GM18502 (cell line): ENCODE measurements around the gene MIS12.

Source experiments
- ATAC-seq: cut with Tn5 transposase; IDR thresholded peaks from one replicate; pipeline ENCODE4 v1.9.1; 2021; ENCODE audit warnings: mild to moderate bottlenecking; ENCODE audit not compliant: unreplicated experiment, poor library complexity

The MIS12 gene

DNA sequence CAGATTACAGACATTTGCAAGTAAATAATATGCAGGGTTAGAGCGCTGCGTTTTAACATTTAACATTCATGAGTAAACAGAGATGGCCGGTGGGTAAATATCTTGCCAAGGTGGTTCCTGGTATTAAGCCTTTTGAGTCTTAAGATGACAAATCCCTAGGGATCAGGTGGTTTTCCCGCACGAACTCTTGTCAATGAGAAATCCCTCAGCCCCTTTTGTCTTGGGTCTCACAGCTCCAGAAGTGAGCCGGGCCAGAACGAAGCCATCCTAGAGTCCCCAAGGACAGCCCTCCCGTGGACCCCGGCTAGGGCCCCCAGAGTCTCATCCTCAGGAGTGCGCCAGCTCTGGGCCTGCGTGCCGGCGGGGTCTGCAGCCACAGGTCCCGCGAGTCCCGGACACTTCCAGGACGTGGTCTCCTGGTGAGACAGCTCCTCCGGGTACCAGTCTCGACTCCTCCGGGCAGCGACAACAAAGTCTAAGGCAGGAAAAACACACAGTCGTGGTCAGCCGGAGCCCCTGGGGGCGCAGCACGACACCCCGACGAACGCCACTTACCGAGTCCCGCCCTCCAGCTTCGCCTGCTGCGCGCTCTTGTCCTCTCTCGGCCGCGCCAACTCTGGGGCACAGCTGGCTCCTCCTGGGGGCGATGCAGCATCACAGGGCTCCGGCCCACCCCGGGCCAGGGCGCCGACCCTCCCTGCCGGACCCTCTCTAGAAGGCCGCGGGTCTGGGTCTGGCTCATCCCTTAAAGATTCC lies 13.3 kb downstream of the MIS12 start:
- ATAC-seq, result no peak

DNA sequence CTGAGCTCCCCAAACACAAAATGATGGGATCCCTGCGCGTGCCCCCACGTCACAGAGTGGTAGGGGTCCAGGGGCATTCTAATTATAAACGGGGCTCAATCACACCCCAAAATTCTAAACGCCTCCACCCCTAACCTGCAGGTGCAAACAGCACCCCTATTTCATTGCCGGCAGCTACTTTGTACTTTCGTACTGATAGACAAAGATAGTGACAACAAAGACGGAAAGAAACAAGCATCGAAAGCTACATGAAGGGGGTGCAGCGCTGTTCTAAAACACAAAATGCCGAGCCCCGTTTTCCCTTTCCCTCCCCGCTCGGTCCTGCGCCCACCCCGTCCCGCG lies 13.9 kb downstream of the MIS12 start:
- ATAC-seq, result no peak

DNA sequence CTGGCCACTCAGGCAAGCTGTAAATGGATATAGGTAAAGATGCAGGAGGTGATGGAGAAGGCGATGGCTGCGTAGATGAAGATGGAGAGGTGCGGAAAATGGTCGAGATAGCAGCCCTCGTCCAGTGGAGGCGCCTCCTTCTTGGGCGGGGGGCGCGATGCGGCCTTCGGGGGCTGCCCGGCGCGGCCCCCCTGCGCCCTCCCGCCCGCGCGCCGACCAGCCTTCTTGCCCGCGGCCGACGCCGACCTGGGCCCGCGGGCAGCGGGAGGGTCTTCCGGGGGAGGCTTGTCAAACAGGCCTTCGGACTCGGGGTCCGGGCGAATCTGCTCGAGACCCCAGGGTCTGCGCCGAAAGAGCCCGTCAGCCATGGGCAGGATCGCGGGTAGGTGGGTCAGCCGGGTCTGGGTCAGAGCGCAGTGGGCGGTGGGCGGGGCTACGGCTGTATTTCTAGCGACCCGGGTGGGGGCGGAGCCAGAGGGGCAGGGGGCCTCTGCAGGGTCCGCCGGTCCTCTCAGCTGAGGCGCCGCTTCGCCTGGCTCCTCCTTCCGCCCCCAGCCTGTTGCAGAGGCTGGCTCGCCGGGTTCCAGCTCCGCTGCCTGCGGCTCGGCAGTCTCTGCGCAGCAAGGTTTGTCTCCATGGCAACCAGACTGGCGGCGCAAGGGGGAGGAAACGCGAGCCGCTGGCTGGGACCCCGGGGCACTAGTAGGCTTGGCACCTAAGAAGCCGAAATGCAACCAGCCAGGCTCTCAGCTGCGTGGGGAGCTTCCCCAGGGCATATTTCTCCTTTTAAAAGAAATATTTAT lies 14.4 kb downstream of the MIS12 start:
- ATAC-seq, result no peak

DNA sequence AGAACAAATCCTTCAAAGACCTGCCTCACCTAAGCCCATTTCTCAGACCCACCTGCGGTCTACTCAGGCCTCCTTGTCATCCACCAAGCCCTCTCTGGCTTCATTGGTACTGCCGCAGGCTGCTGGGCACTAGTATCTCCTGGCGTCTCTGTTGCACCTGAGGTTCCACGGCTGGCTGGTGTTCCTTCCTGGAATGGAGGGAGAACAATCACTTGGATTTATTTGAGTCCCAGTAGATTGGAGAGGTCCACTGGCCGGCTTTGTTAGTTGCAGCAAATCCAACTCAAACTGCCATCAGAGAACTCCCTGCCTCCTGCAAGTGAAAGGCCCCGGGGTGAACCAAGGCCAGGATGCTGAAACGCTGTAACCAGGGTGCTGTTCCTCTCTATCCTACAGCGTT lies 15.3 kb downstream of the MIS12 start:
- no peak for ATAC-seq

DNA sequence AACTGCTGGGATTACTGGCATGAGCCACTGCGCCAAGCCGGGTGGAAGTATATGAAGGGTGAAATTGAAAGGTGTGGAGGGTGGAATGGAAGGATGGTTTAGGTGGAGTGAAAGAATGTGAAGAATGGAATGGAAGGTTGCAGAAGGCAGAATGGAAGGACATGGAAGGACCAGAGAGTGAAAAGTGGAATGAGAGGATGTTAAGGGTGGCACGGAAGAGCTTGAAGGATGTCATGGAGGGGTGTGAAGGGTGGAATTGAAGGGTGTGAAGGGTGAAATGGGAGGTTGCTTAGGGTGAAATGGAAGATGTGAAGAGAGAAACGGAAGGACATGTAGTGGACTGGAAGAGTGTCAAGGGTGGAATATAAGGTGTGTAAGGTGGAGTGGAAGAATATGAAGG lies 16.2 kb downstream of the MIS12 start:
- no peak for ATAC-seq

DNA sequence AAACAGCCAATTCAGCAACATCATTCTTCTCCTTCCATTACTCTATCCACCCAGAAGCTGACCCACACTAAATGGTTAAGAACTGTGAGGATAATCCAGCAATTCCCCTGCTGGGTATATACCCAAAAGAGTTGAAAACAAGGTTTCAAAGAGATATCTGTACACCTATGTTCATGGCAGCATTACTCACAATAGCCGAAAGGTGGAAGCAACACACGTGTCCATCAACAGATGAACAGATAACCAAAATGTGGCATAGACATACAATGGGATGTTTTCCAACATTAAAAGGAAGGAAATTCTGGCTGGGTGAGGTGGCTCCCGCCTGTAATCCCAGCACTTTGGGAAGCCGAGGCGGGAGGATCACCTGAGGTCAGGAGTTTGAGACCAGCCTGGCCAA lies 19.9 kb downstream of the MIS12 start:
- ATAC-seq, result no peak

DNA sequence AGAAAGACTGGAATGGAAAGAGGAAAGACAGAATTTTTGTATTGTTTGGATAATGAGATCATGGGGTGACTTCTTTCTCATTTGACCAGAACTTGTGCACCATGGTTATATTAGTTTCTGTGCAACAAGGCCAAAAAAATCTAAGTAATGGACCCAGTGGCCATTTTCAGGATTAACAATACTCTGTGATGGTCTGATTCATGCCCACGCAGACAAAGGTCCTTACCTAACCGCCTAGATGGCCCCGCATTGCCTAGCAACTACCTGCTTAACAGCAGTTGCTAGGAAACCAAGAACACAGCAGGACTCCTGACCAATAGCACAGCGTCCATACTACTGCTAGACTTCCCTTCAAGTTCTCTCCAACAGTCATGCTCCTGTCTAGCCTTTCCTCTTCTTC lies 22.4 kb downstream of the MIS12 start:
- no peak for ATAC-seq

DNA sequence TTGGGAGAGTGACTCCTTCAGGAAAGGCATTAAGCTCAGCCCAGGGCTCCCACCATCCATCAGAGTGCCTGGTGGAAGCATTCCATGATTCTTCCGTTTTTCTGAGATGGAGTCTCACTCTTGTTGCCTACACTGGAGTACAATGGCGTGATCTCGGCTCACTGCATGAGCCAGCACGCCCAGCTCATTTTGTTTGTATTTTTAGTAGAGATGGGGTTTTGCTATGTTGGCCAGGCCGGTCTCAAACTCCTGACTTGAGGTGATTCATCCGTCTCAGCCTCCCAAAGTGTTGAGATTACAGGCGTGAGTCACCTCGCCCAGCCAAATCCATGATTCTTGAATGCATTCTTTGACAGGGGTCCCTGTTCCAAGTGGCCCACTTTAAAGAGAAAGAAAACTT lies 23.1 kb downstream of the MIS12 start:
- no peak for ATAC-seq

DNA sequence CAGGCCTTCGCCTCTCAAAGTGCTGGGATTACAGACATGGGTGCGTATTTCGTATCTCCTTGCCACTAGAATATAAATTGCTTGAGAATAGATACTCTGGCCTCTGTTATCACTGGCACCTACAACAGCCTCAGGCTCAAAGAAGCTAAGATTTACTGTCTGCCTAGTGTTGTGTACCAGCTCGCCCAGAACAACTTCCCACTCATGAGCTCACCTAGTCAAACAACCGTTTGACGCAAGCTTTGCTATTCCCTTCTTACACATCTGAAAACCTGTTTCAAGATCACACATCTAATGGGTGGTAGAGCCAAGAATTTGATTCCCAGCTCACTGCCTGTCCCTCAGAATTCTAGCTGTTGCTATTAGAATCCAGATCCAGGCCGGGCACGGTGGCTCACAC lies 24.4 kb downstream of the MIS12 start:
- no peak for ATAC-seq

DNA sequence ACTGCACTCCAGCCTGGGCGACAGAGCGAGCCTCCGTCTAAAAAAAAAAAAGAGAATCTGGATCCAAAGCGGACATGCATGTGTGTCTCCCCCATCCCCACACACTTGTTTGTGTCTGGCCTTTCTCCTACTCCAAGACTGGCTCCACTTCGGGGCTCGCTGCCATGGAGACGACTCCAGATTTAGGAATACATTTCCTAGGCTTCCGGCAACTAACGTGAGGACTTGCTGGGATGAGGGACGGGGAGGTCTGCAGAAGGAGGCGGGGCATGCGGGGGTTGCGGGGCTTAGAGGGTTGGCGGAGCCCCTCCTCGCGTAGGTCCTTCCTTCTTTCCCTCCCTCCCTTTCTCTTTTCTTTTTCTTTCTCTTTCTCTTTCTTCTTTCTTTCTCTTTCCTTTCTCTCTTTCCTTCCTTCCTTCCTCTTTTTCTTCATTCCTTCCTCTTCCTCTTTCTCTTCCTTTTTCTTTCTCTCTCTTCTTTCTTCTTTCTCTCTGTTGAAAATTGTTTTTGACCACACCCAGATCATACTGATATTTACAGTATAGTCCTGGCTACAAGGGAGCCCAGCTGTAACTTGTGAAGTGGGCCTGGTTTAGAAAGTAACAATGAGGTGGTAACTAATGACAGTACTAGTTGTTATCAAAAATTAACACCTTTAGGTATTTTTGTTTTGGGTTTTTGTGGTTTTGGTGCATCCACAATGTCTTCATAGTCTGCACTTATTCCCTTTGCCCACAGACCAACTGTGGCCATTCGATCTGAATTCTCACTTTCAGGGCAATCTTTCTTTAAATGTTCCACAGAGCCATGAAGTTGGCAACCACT lies 25.2 kb downstream of the MIS12 start:
- no peak for ATAC-seq

DNA sequence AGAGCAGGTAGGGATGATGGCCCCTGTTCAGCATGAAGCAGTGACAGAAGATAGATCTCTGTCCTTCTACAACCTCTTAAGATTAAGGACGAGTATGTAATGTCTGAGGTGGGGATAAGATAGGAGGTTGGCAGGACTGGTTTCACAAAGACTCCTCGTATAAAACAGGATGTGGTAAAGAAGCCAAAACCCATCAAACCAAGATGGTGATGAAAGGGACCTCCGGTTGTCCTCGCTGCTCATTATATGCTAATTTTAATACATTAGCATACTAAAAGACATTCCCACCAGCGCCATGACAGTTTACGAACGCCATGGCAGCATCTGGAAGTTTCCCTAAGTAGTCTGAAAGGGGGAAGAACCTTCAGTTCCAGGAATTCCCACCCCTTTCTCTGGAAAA lies 27.3 kb downstream of the MIS12 start:
- no peak for ATAC-seq

DNA sequence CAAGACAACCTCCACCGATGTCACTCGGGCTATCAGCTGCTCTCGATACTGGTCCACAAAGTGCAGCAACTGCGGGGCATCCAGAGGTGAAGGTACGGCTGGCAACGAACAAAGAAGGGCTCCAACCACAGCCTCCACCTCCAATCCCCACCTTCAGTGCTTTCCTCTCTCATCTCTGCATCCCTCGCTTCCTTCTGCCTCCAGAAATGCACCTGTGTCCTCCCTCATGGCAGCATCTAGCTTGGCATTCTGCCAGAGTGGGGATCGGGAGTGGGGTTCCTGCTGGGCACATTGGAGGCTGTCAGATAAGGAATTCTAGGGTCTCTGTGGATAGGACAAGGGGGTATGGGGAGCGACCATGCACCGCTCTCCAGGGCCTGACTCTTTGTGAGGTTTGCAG lies 28.6 kb downstream of the MIS12 start:
- no peak for ATAC-seq

DNA sequence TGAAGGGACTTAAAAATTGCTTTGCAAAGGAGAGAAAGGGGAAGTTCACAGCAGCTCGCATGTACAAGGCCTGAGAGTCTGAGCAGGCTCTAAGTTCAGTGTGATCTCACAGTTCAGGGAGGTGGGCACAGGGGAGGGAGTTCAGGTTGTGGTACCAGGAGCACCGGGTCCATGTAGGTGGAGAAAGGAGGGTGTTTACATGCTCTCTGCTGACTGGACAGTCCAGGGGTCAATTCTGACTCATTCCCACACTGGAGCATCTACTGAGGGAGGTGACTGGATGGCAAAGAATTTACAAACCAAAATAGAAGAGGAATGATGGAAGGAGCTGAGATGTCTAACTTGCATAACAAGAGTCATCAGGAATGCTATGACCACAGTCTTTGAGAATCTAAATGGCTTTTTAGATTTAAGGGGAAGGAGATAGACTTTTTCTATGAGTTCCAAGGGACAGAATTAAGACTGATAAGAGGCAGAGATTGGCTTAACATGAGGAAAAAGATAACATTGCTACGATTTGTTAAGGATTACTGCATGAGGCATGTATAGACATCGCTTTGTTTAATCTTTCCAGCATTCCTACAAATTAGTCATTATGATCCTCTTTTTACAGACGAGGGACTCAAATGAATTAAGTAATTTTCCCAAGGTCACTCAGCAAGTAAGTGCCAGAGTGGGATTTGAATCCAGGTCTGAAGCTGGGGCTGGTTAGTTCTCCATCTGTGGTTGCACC lies 29.9 kb downstream of the MIS12 start:
- no peak for ATAC-seq

DNA sequence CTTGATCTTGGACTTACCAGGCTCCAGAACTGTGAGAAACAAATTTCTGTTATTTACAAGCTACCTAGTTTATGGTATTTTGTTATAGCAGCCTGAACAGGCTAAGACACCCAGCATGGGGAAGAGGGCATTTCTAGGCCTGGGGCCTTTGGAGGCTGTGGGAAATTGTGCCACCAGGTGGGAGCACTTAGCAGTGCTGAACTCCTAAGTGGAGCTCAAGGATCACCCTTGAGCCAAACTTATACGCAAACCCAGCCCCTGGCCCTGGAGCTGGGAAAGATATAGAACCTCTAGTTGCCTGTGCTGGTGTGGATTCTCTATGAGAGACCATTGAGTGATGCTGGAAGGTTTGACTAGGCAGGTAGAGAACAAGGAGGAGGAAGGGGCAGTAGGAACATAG lies 36.1 kb downstream of the MIS12 start:
- no peak for ATAC-seq

DNA sequence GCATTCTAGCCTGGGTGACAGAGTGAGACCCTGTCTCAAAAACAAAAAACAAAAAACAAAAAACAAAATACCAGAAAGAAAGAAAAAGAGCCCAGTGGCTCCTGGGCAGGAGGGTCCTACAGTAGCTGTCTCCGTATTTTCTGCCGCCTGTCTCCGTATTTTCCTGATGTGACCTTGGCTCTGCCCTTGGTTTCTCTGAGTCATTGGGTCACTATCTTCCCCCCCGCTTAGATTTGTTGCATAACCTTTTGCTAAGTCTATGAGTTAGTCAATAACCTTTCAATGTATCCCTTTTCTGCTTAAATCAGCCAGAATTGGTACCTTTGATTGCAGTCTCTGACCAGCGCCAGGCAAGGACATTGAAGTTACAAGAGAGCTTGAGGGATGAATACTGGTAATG lies 36.9 kb downstream of the MIS12 start:
- ATAC-seq, result no peak

DNA sequence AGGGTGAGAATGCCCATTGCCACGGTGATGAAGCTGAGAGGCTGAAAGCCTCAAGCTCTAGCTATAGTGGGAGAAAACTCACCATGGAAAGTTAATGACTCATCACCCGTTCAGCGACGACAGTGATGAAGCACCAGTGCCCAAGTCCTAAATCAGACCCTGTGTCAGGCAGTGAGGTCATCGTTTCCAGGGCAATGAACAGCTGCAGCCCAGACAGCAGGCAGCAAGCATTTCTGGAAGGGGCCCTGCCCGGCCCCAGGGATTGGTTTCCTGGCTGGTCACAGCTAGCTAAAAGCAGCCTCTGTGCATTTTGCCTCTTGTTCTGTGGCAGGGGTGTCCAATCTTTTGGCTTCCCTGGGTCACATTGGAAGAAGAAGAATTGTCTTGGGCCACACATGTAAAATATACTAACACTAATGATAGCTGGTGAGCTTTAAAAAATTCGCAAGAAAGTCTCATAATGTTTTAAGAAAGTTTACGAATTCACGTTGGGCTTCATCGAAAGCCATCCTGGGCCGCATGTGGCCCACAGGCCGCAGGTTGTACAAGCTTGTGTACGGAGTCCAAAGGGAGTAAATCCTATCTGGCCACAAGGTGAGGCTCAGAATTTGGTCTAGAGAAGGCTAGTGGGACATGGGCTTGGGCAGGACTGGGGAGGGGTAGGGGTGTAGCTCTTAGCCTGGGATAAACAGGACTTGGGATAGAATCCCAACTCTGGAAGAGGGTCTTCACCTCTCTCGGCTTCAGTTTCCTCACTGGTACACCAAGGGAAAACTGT lies 40.6 kb downstream of the MIS12 start:
- no peak for ATAC-seq

DNA sequence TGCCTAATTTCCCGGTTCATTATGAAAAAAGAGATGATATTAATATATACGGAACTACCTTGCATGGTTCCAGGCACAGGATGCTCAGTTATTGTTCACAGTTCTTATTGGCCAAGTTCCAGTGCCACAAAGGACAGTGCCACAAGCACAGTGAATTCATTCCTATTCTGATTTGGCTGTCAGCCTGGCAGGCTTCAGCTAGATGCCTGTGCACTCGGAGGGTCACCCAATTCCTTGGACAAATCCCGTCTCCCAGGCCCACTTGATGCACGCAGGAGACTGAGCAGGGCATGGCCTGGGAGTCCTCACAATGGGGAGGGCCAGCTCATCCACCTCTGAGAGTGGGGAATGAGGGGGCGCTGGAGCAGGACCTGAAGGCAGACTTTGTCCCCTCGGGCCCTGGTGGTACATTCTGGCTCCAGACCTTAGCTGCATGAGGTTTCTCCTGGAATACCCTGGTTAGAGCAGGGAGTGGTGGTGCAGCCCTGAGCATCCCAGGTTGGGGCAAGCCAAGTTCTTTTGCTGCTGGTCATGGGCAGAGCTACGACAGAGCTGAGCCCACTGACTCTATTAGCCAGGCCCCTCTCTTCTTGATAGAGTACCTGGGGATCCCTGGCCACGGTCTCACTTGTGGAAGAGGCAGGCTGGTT lies 41.4 kb downstream of the MIS12 start:
- ATAC-seq, result no peak

DNA sequence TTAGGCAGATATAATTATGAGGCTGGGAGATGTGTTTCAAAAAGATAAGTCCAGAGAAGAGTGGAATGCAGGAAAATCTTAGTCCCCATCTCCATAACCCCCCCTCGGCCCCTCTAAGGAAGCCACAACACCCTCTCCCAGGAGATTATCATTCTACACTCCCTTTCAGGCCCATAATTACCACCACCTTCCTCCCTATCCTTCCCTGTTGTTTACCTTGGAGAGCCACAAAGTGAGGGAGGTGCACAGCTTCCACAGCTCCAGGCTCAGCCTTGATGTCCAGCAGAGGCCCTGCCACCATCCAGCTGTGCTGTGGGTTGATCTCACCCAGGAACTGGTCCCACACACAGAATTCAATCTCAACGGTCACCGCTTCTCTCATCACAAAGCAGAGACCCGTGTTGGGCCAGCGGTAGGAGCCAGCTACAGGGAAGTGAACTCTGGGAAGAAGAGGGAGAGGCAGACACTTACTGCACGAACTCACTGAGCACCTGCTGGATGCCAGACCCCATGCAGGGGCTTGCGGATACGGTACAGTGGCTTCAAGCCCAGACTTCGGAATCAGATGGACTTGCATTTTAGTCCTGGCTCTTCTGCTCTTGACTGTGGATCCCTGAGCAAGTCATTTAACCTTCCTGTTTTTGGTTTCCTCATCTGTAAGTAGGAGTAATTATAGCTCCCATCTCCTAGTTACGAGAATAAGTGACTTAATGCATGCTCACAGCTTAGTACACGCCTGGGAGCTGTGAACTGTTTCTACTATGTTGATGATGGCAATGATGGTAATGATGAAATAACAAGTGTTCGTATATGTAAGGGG lies 44.1 kb downstream of the MIS12 start:
- ATAC-seq, result no peak

DNA sequence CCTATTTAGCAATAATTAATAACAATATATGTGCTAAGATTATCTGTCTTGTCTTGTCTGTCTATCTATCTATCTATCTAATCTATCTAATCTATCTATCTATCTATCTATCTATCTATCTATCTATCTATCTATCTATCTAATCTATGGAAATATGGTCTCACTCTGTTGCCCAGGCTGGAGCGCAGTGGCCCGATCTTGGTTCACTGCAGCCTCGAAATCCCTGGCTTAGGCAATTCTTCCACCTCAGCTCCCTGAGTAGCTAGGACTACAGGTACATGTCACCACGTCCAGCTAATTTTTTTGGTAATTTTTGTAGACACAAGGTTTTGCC lies 44.7 kb downstream of the MIS12 start:
- no peak for ATAC-seq
